Measurements from ENCODE around the gene SH3GLB2. TPM values are rescaled to one million over a fixed set of nuclear protein-coding genes. Genes with fewer than 3 reads are reported as not detected.

Gene SH3GLB2
- total and polyA plus RNA-seq, 4 donors, result 5.0 to 26.9 (median 18.3) TPM

GRCh38 chr9:128983536-128983935 is 44.6 kb downstream of the SH3GLB2 start:
- DNase-seq (ENCODE audit: low spot score), result no peak
- Histone ChIP-seq H3K27ac (ENCODE audit: low read depth in 1 of 2, low read length in 2 of 2) (no peak overlapping the region), H3K9me3 (ENCODE audit: control insufficient read depth in 4 of 4, low read length in 3 of 4) (no peaks in the 10 kb centered on the region), H3K36me3 (ENCODE audit: control insufficient read depth in 4 of 4, insufficient read depth in 3 of 4, low read depth in 1 of 4, low read length in 3 of 4) (peaks cover 19 to 84% (median 64%) of the 10 kb centered on the region in 4 donors), H3K4me1 (ENCODE audit: control insufficient read depth in 4 of 4, insufficient read depth in 4 of 4, low read length in 3 of 4) (no peaks in the 10 kb centered on the region), H3K9ac (ENCODE audit: low read depth in 1 of 2, low read length in 2 of 2) (no peak overlapping the region), H3K27me3 (ENCODE audit: control insufficient read depth in 4 of 4, insufficient read depth in 4 of 4, low read length in 3 of 4) (no peaks in the 10 kb centered on the region), H3K4me3 (ENCODE audit: low read depth in 1 of 3, low read length in 3 of 3) (no peak overlapping the region)
- 99% methylated on average over 8 of the region's 8 CpGs for WGBS
- TF ChIP-seq MAX (IDR thresholded peaks at IDR 0.05), result no peak
- TF ChIP-seq TAF1 (conservative IDR thresholded peaks at IDR 0.05), result no peak
- no peak for TF ChIP-seq REST (IDR thresholded peaks at IDR 0.05)
- no peak for TF ChIP-seq RAD21 (IDR thresholded peaks at IDR 0.05)
- no peak for TF ChIP-seq HNF4G (IDR thresholded peaks at IDR 0.05)
- TF ChIP-seq CTCF (IDR thresholded peaks at IDR 0.05; ENCODE audit: low read depth, low read length, missing input control), result no peak
- TF ChIP-seq JUND (IDR thresholded peaks at IDR 0.05), result no peak
- TF ChIP-seq YY1 (IDR thresholded peaks at IDR 0.05), result no peak
- no peak for TF ChIP-seq ZBTB33 (IDR thresholded peaks at IDR 0.05)

- 92% methylated on average over 3 of the region's 3 CpGs for WGBS
- H3K9me3 ChIP-seq (ENCODE audit: control insufficient read depth in 4 of 4, low read length in 3 of 4), result no peaks in the 10 kb centered on the region
- H3K4me1 ChIP-seq (ENCODE audit: control insufficient read depth in 4 of 4, insufficient read depth in 4 of 4, low read length in 3 of 4), result peaks cover 0 to 2% (median 1%) of the 10 kb centered on the region in 4 donors
- no peak overlapping the region for H3K9ac ChIP-seq (ENCODE audit: low read depth in 1 of 2, low read length in 2 of 2)
- no peaks in the 10 kb centered on the region for H3K27me3 ChIP-seq (ENCODE audit: control insufficient read depth in 4 of 4, insufficient read depth in 4 of 4, low read length in 3 of 4)
- DNase-seq (ENCODE audit: low spot score), result no peak
- H3K36me3 ChIP-seq (ENCODE audit: control insufficient read depth in 4 of 4, insufficient read depth in 3 of 4, low read depth in 1 of 4, low read length in 3 of 4), result peaks cover 14 to 54% (median 40%) of the 10 kb centered on the region in 4 donors
- no peak overlapping the region for H3K27ac ChIP-seq (ENCODE audit: low read depth in 1 of 2, low read length in 2 of 2)
- no peak overlapping the region for H3K4me3 ChIP-seq (ENCODE audit: low read depth in 1 of 3, low read length in 3 of 3)
- TF ChIP-seq REST (IDR thresholded peaks at IDR 0.05) (no peak), FOXA2 (IDR thresholded peaks at IDR 0.05) (no peak), SP1 (IDR thresholded peaks at IDR 0.05) (no peak), RXRA (IDR thresholded peaks at IDR 0.05) (no peak), YY1 (IDR thresholded peaks at IDR 0.05) (no peak), NR2F2 (IDR thresholded peaks at IDR 0.05) (no peak), JUND (IDR thresholded peaks at IDR 0.05) (no peak), TAF1 (conservative IDR thresholded peaks at IDR 0.05) (no peak), ATF3 (IDR thresholded peaks at IDR 0.05) (no peak), HNF4A (conservative IDR thresholded peaks at IDR 0.05) (no peak), CTCF (IDR thresholded peaks at IDR 0.05; ENCODE audit: low read depth, low read length, missing input control) (no peak), RAD21 (IDR thresholded peaks at IDR 0.05) (no peak), ZBTB33 (IDR thresholded peaks at IDR 0.05) (no peak)
Observed at GRCh38 chr9:128979111-128979510, 49.0 kb downstream of the SH3GLB2 start.

Measured in liver (tissue), 9 donors.